Naive B cell (primary cell): ENCODE results near the gene CLN6. TPM values are rescaled to one million over a fixed set of nuclear protein-coding genes. Genes with fewer than 3 reads are reported as not detected.

ENCODE experiments used
- ATAC-seq, 2 donors: fragments of 150-1000 bp; cut with Tn5 transposase; 2 replicates each; pipeline ENCODE4 v1.10.0; 2021; ENCODE audit warnings: low read depth in 2 of 2, mild to moderate bottlenecking in 2 of 2, moderate library complexity in 2 of 2
- DNase-seq: peaks from one replicate; pipeline ENCODE4 v3.0.0; 2022
- H3K27ac Mint-ChIP-seq, 6 donors: one replicate each; pipeline ENCODE4 v1.8.0; 2020 to 2022; ENCODE audit warnings: mild to moderate bottlenecking in 6 of 6, mixed read lengths in 6 of 6, moderate library complexity in 5 of 6, inconsistent platforms in 2 of 6
- H3K27me3 Mint-ChIP-seq, 3 donors: one replicate each; pipeline ENCODE4 v1.8.0; 2021 to 2022; ENCODE audit warnings: mixed read lengths in 3 of 3, mild to moderate bottlenecking in 1 of 3
- H3K36me3 Mint-ChIP-seq, 2 donors: one replicate each; pipeline ENCODE4 v1.8.0; 2020 to 2022; ENCODE audit warnings: mixed read lengths in 2 of 2, inconsistent platforms in 1 of 2, mild to moderate bottlenecking in 1 of 2
- H3K4me1 Mint-ChIP-seq, 3 donors: one replicate each; pipeline ENCODE4 v1.8.0; 2020 to 2022; ENCODE audit warnings: mixed read lengths in 3 of 3, inconsistent platforms in 1 of 3, mild to moderate bottlenecking in 1 of 3, moderate library complexity in 1 of 3
- H3K4me3 Mint-ChIP-seq, 8 donors: one replicate each; pipeline ENCODE4 v1.8.0; 2020 to 2022; ENCODE audit warnings: mild to moderate bottlenecking in 8 of 8, mixed read lengths in 8 of 8, moderate library complexity in 8 of 8, inconsistent platforms in 2 of 8
- H3K9me3 Mint-ChIP-seq, 7 donors: one replicate each; pipeline ENCODE4 v1.8.0; 2020 to 2022; ENCODE audit warnings: mixed read lengths in 7 of 7, mild to moderate bottlenecking in 5 of 7, inconsistent platforms in 2 of 7, moderate library complexity in 1 of 7
- polyA plus RNA-seq, 6 donors: library from polyadenylated mRNA; unstranded; fragments of 300-500 nt; fragmentation: Illumina TruSeq; gene quantifications; one replicate each; pipeline ENCODE4 v1.2.3, GENCODE V29; 2021; ENCODE audit warnings: low read depth in 6 of 6

CLN6 gene
- polyA plus RNA-seq, 6 donors from 2014 or later, result 2.7 to 5.2 (median 4.0) TPM

DNA sequence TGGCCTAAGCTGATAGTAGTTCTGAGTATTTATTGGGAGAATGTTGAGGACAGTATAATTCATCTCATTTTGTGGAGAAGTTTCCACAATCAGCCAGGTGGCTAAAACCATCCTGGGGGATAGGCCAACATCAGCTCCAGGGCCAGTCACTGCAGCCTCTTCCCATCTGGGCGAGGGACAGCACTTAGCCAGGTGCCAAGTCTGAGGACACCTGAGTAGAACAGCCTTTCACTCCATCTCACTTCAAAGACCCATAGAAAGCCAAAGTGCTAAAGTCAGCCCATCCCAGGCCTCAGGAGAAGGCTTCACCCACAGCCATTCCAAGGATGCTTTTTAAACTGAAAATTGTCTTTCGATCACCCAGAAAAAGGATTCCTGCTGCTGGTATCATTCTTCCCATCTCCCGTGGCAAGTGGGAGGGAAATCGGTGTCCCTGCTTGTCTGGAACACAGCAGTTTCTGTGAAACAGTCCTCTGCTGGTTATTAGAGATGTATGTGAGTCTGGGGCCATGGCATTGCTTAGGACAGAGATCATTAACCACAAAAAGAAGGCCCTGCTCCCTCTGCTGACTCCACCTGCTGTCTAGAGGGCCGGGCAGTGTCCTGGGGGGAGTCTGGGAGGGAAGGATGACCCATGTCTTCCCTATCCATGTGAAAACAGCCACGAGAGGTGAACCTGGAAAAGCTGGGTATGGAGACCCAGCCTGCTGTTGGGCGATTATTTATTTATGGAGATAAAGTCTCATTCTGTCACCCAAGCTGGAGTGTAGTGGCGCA, 34.0 kb downstream of the CLN6 start:
- H3K36me3 Mint-ChIP-seq, result no peaks in the 10 kb centered on the region
- peak overlapping the region in 5 of 6 donors; percentile 45 to 72 (median 56) for H3K27ac Mint-ChIP-seq
- ATAC-seq (no peak), DNase-seq (no peak)
- no peak overlapping the region for H3K4me3 Mint-ChIP-seq
- no peaks in the 10 kb centered on the region for H3K9me3 Mint-ChIP-seq
- no peaks in the 10 kb centered on the region for H3K27me3 Mint-ChIP-seq
- no peaks in the 10 kb centered on the region for H3K4me1 Mint-ChIP-seq

GRCh38 chr15:68192804-68193486, 36.6 kb downstream of the CLN6 start:
- ATAC-seq (no peak), DNase-seq (no peak)
- Mint-ChIP-seq H3K4me3 (no peak overlapping the region), H3K27ac (peak overlapping the region in 4 of 6 donors; percentile 18 to 91 (median 39)), H3K27me3 (no peaks in the 10 kb centered on the region), H3K9me3 (no peaks in the 10 kb centered on the region), H3K4me1 (no peaks in the 10 kb centered on the region), H3K36me3 (peaks cover 8 to 11% of the 10 kb centered on the region in 2 donors)

DNA sequence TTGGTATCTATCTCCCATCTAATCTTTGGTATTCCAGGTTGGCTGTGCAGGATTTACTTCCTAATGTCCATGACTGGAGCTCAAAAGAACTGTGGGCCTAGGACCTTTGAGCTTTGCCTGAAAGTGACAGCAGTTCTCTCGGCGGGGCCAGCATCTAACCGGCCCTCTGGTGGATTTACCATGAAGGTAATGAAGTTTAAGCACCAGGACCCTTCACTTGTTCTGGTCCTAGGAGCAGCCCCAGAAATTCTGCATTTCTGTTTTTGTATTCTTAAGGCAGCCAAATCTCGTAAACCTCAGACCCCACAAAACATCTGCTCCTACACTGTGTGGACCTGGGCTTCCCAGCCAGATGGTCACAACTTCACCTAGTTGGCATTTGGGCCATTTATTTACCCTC, 37.4 kb downstream of the CLN6 start:
- ATAC-seq (no peak), DNase-seq (no peak)
- peaks cover 12 to 15% of the 10 kb centered on the region in 2 donors for H3K36me3 Mint-ChIP-seq
- peak overlapping the region in 5 of 6 donors; percentile 2 to 77 (median 51) for H3K27ac Mint-ChIP-seq
- no peaks in the 10 kb centered on the region for H3K4me1 Mint-ChIP-seq
- H3K9me3 Mint-ChIP-seq, result no peaks in the 10 kb centered on the region
- no peak overlapping the region for H3K4me3 Mint-ChIP-seq
- no peaks in the 10 kb centered on the region for H3K27me3 Mint-ChIP-seq

DNA sequence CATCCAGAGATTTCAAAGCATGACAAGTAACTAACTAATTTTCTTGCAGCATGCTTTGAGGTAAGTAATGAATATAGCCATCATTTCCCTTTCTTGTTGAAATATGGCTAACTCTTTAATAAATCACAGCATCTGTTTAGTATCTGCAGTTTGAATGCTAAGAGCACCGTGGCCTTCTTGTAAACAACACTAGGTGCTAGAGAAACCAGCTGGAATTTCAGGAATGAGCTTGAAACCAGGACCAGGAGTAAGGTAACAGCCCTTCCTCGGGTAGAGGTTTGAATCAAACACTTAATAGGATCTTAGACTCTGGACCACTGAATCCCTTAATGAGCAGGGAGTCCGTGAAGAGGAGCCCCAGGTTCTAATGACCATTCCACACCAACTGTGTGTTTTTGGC, 38.0 kb downstream of the CLN6 start:
- Mint-ChIP-seq H3K9me3 (no peaks in the 10 kb centered on the region), H3K4me3 (no peak overlapping the region), H3K27ac (peak overlapping the region in 2 of 6 donors; percentile 36 to 37), H3K36me3 (peaks cover 12 to 15% of the 10 kb centered on the region in 2 donors), H3K4me1 (no peaks in the 10 kb centered on the region), H3K27me3 (no peaks in the 10 kb centered on the region)
- ATAC-seq (no peak), DNase-seq (no peak)

DNA sequence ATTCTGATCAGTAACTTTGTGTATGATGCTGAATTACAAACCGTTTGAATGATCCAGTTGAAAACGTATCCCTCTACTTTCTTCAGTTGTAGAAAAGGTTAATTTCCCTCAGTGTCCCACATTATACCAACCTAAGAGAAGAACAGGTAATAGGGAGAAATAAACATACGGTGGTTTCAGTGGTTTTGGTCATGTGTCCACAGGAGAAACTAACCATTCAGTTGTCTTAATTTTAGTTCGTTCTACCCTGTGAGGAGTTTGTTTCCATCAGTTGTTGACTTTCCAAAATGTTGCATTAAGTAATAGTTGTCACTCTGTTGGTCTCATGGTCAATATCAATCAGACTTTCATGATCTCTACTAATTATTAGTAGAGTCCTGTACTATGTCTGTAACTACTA, 39.5 kb downstream of the CLN6 start:
- Mint-ChIP-seq H3K4me3 (no peak overlapping the region), H3K27me3 (no peaks in the 10 kb centered on the region), H3K27ac (peak overlapping the region in 1 of 6 donors; percentile 59), H3K36me3 (peaks cover 12 to 15% of the 10 kb centered on the region in 2 donors), H3K4me1 (peaks cover 0 to 3% (median 0%) of the 10 kb centered on the region in 3 donors), H3K9me3 (no peaks in the 10 kb centered on the region)
- ATAC-seq (no peak), DNase-seq (no peak)

DNA sequence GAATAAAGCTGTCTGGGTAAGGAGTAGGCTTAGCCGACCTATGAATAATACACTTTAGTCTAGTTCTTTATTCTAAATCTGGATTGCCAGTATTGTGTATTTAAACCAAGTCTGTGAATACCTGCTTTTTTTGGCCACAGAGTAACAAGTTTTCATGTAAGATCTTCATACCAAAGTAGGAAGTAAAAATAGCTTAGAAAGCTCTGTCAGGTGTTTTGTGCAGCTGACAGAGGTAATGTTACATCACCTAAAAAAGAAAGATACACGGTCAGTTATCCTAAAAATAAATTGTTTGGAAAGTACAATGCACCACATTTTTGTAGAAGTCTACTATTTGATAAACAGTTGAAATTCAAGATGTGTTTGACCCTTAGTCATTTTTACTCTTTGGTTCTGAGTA, 40.9 kb downstream of the CLN6 start:
- H3K27ac Mint-ChIP-seq, result peak overlapping the region in 3 of 6 donors; percentile 8 to 37 (median 13)

DNA sequence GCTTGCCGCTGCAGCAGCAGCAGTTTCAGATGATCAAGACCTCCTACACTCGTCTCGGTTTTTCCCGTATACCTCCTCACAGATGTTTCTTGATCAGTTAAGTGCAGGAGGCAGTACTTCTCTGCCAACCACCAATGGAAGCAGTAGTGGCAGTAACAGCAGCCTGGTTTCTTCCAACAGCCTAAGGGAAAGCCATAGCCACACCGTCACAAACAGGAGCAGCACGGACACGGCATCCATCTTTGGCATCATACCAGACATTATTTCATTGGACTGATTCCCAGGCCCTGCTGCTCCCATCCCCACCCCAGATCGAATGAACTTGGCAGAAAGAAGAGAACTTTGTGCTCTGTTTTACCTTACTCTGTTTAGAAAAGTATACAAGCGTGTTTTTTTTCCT, 42.0 kb downstream of the CLN6 start:
- Mint-ChIP-seq H3K27ac (peak overlapping the region in 2 of 6 donors; percentile 39 to 57), H3K36me3 (peaks cover 24 to 26% of the 10 kb centered on the region in 2 donors), H3K4me1 (peaks cover 0 to 3% (median 0%) of the 10 kb centered on the region in 3 donors), H3K4me3 (peak overlapping the region in 1 of 8 donors; percentile 60), H3K27me3 (no peaks in the 10 kb centered on the region), H3K9me3 (no peaks in the 10 kb centered on the region)
- no peak for ATAC-seq
- no peak for DNase-seq

More for the DNA sequence above, 40.9 kb downstream of the CLN6 start:
- H3K4me3 Mint-ChIP-seq, result no peak overlapping the region
- ATAC-seq (no peak), DNase-seq (no peak)
- peaks cover 0 to 3% (median 0%) of the 10 kb centered on the region in 3 donors for H3K4me1 Mint-ChIP-seq
- H3K27me3 Mint-ChIP-seq, result no peaks in the 10 kb centered on the region
- peaks cover 15 to 20% of the 10 kb centered on the region in 2 donors for H3K36me3 Mint-ChIP-seq
- no peaks in the 10 kb centered on the region for H3K9me3 Mint-ChIP-seq

DNA sequence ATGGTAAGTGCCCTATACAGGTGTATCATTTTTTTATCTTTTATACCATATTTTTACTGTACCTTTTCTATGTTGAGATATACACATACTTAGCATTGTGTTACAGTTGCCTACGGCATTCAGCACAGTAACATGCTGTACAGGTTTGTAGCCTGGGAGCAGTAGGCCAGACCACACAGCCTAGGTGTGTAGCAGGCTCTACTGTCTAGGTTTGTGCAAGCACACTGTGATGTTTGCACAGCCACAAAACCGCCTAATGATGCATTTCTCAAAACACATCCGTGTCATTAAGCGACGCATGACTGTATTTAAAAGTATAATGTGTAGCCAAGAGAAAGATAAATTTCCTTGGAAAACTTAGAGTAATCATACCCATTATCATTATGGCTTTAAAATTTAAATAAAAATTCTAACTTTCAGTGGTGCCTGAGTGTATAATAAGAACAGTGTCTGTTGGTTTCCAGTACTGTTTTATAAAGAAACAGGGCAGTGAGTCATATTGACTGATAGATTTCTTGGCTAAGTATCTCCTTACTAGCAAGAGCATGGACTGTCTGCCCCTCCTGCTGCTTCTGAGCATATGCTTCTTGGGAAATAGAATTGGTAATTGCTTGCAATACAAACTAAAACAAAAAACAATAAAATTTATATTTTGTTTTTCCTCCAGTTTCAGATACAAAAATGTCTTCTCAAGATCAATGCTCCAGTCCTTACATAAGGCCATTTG, 42.7 kb downstream of the CLN6 start:
- Mint-ChIP-seq H3K27ac (no peak overlapping the region), H3K4me3 (no peak overlapping the region), H3K36me3 (peaks cover 24 to 26% of the 10 kb centered on the region in 2 donors)

DNA sequence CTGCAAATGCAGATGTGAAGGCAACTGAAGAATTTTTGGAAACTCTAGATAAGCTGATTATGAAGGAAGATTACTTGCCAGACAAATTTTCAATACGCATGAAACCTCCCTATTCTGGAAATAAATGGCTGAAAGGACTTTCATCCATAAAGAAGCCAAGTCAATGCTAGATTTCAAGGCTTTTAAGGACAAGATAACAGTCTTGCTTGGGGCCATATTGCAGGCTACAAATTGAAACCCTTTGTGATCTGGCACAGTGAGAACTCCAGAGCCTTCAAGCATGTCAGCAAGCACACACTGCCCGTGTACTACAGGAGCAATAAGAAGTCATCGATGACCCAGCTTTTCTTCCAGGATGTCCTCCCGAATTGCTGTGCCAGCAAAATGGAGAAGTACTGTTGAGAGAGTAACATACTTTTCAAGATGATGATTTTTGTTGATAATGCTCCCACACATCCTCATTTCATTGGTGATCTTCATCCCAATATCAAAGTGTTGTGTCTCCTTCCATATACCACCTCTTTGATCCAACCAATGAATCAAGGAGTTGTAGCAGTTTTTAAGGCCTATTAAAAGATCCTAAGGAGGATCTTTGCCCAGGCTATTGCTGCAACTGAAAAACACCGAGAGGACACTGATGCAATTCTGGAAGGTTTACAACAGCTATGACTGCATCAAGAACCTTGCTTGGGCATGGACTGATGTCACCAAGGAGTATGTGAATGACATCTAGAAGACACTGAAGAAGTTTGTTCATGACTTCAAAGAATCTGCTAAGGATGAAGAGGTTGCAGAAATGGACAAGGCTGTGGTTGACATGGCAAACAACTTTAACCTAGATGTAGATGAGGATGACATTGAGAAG, 44.7 kb downstream of the CLN6 start:
- Mint-ChIP-seq H3K9me3 (no peaks in the 10 kb centered on the region), H3K27ac (peak overlapping the region in 1 of 6 donors; percentile 79), H3K4me1 (peaks cover 0 to 3% (median 0%) of the 10 kb centered on the region in 3 donors), H3K36me3 (peaks cover 24 to 36% of the 10 kb centered on the region in 2 donors), H3K27me3 (no peaks in the 10 kb centered on the region), H3K4me3 (no peak overlapping the region)
- no peak for DNase-seq
- ATAC-seq, result no peak

More for the DNA sequence above, 42.7 kb downstream of the CLN6 start:
- Mint-ChIP-seq H3K4me1 (peaks cover 0 to 3% (median 0%) of the 10 kb centered on the region in 3 donors), H3K9me3 (no peaks in the 10 kb centered on the region), H3K27me3 (no peaks in the 10 kb centered on the region)
- ATAC-seq, result no peak
- no peak for DNase-seq

- DNase-seq, result no peak
- H3K27me3 Mint-ChIP-seq, result no peaks in the 10 kb centered on the region
- H3K27ac Mint-ChIP-seq, result no peak overlapping the region
- ATAC-seq, result no peak
- H3K4me3 Mint-ChIP-seq, result no peak overlapping the region
- H3K36me3 Mint-ChIP-seq, result peaks cover 24 to 31% of the 10 kb centered on the region in 2 donors
- peaks cover 0 to 3% (median 0%) of the 10 kb centered on the region in 3 donors for H3K4me1 Mint-ChIP-seq
- no peaks in the 10 kb centered on the region for H3K9me3 Mint-ChIP-seq
Observed at GRCh38 chr15:68183616-68184315, 45.8 kb downstream of the CLN6 start.

- ATAC-seq (no peak), DNase-seq (no peak)
- Mint-ChIP-seq H3K4me1 (no peaks in the 10 kb centered on the region), H3K4me3 (no peak overlapping the region), H3K27me3 (no peaks in the 10 kb centered on the region), H3K36me3 (peaks cover 9 to 22% of the 10 kb centered on the region in 2 donors), H3K9me3 (no peaks in the 10 kb centered on the region), H3K27ac (peak overlapping the region in 2 of 6 donors; percentile 3 to 50)
Observed at GRCh38 chr15:68177742-68178141, 51.8 kb downstream of the CLN6 start.

DNA sequence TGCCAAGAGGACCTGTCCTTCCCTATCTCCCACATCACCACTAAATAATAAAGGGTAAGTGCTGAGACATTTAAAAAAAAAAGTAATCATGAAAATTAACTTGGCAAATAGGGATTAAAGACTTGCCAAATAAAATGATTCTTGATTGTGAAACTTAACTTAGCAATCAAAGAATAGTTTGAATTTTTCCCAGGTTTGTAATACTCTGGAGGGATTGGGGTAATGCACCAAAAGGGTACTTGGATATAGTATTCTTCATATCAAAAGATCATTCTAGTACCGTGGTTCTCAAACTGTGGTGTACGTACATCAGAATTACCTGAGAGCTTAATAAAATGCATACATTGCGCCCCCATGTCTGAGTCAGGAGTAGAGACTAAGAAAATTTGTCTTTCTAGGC, 52.9 kb downstream of the CLN6 start:
- Mint-ChIP-seq H3K9me3 (peaks cover 0 to 4% (median 0%) of the 10 kb centered on the region in 7 donors), H3K36me3 (peaks cover 9 to 22% of the 10 kb centered on the region in 2 donors), H3K4me3 (no peak overlapping the region), H3K4me1 (no peaks in the 10 kb centered on the region), H3K27me3 (no peaks in the 10 kb centered on the region), H3K27ac (peak overlapping the region in 2 of 6 donors; percentile 10 to 29)
- ATAC-seq (no peak), DNase-seq (no peak)
